SJCRH30 (cell line): ENCODE measurements around the gene MYG1. TPM values are rescaled to one million over a fixed set of nuclear protein-coding genes. Genes with fewer than 3 reads are reported as not detected.

Experiments used
- DNase-seq, 2 experiments: peaks; one replicate each; pipeline ENCODE4 v3.0.0-alpha.2; 2015 to 2020
- H3K27ac ChIP-seq: fragments of 250-450 bp; sonication (Bioruptor Pico); 2 replicates; pipeline ENCODE4 v1.5.1; 2020; ENCODE audit warnings: mild to moderate bottlenecking, moderate library complexity
- H3K27me3 ChIP-seq: fragments of 250-450 bp; sonication (Bioruptor Pico); 2 replicates; pipeline ENCODE4 v1.5.1; 2020; ENCODE audit warnings: mild to moderate bottlenecking, moderate library complexity
- H3K36me3 ChIP-seq: fragments of 250-450 bp; sonication (Bioruptor Pico); 2 replicates; pipeline ENCODE4 v1.5.1; 2020; ENCODE audit warnings: mild to moderate bottlenecking, moderate library complexity
- H3K4me1 ChIP-seq: fragments of 250-450 bp; sonication (Bioruptor Pico); 2 replicates; pipeline ENCODE4 v1.5.1; 2020; ENCODE audit warnings: mild to moderate bottlenecking, moderate library complexity
- H3K4me3 ChIP-seq: fragments of 250-450 bp; sonication (Bioruptor Pico); 2 replicates; pipeline ENCODE4 v1.5.1; 2020; ENCODE audit warnings: mild to moderate bottlenecking, moderate library complexity
- H3K9me3 ChIP-seq: fragments of 250-450 bp; sonication (Bioruptor Pico); replicated peaks from 2 replicates; pipeline ENCODE4 v1.5.1; 2020; ENCODE audit warnings: mild to moderate bottlenecking, moderate library complexity
- total RNA-seq: library from RNA; depleted of rRNA; stranded (reverse); fragments of >200 nt; shearing (Covaris generic); gene quantifications from 2 replicates; pipeline ENCODE4 v1.2.3, GENCODE V29; 2014

MYG1 gene
- total RNA-seq, 1 experiment from 2014 or later, result 35.8 TPM

- Histone ChIP-seq H3K27ac (peak overlapping the region; percentile 70), H3K36me3 (peaks cover 28% of the 10 kb centered on the region), H3K27me3 (no peaks in the 10 kb centered on the region), H3K9me3 (no peaks in the 10 kb centered on the region), H3K4me3 (peak overlapping the region; percentile 77), H3K4me1 (no peaks in the 10 kb centered on the region; the same call in 1 of the 2 replicates)
- DNase-seq, result no peak
These were observed 30.6 kb upstream of the MYG1 start for GRCh38 chr12:53268630-53269562.

- DNase-seq, result no peak
- H3K4me3 ChIP-seq, result no peak overlapping the region
- no peak overlapping the region for H3K27ac ChIP-seq
- H3K4me1 ChIP-seq, result no peaks in the 10 kb centered on the region; the same call in 1 of the 2 replicates
- H3K27me3 ChIP-seq, result no peaks in the 10 kb centered on the region
- no peaks in the 10 kb centered on the region for H3K9me3 ChIP-seq
- peaks cover 57% of the 10 kb centered on the region for H3K36me3 ChIP-seq
These were observed 25.1 kb upstream of the MYG1 start for GRCh38 chr12:53274445-53274844.

- Histone ChIP-seq H3K27ac (no peak overlapping the region), H3K9me3 (no peaks in the 10 kb centered on the region), H3K27me3 (no peaks in the 10 kb centered on the region), H3K4me3 (no peak overlapping the region), H3K36me3 (peaks cover 49% of the 10 kb centered on the region), H3K4me1 (no peaks in the 10 kb centered on the region)
- DNase-seq, result no peak
These were observed 23.0 kb upstream of the MYG1 start for GRCh38 chr12:53276511-53276910.

GRCh38 chr12:53277981-53278380, 21.5 kb upstream of the MYG1 start:
- Histone ChIP-seq H3K27ac (no peak overlapping the region), H3K4me1 (no peaks in the 10 kb centered on the region), H3K27me3 (no peaks in the 10 kb centered on the region), H3K36me3 (peaks cover 56% of the 10 kb centered on the region), H3K9me3 (no peaks in the 10 kb centered on the region), H3K4me3 (no peak overlapping the region)
- DNase-seq, result no peak

GRCh38 chr12:53279283-53279869, 20.1 kb upstream of the MYG1 start:
- H3K27ac ChIP-seq, result no peak overlapping the region
- DNase-seq, result no peak
- peaks cover 61% of the 10 kb centered on the region for H3K36me3 ChIP-seq
- H3K9me3 ChIP-seq, result no peaks in the 10 kb centered on the region
- H3K4me1 ChIP-seq, result no peaks in the 10 kb centered on the region
- H3K27me3 ChIP-seq, result no peaks in the 10 kb centered on the region
- no peak overlapping the region for H3K4me3 ChIP-seq

- Histone ChIP-seq H3K36me3 (peaks cover 61% of the 10 kb centered on the region), H3K27me3 (no peaks in the 10 kb centered on the region), H3K4me3 (no peak overlapping the region), H3K4me1 (no peaks in the 10 kb centered on the region), H3K9me3 (no peaks in the 10 kb centered on the region), H3K27ac (no peak overlapping the region)
- no peak for DNase-seq
These were observed 19.5 kb upstream of the MYG1 start for GRCh38 chr12:53279888-53280498.

- no peak overlapping the region for H3K27ac ChIP-seq
- peaks cover 59% of the 10 kb centered on the region for H3K36me3 ChIP-seq
- H3K27me3 ChIP-seq, result no peaks in the 10 kb centered on the region
- no peak for DNase-seq
- H3K4me1 ChIP-seq, result no peaks in the 10 kb centered on the region
- H3K4me3 ChIP-seq, result no peak overlapping the region
- no peaks in the 10 kb centered on the region for H3K9me3 ChIP-seq
These were observed 13.0 kb upstream of the MYG1 start for GRCh38 chr12:53286448-53286847.

GRCh38 chr12:53287741-53288216, 11.7 kb upstream of the MYG1 start:
- Histone ChIP-seq H3K4me1 (no peaks in the 10 kb centered on the region), H3K27ac (no peak overlapping the region), H3K27me3 (no peaks in the 10 kb centered on the region), H3K9me3 (no peaks in the 10 kb centered on the region), H3K36me3 (peaks cover 52% of the 10 kb centered on the region), H3K4me3 (no peak overlapping the region)
- DNase-seq, result peak; percentile 26 to 56

GRCh38 chr12:53288322-53288721, 11.2 kb upstream of the MYG1 start:
- no peak for DNase-seq
- Histone ChIP-seq H3K27me3 (no peaks in the 10 kb centered on the region), H3K27ac (no peak overlapping the region), H3K36me3 (peaks cover 50% of the 10 kb centered on the region), H3K9me3 (no peaks in the 10 kb centered on the region), H3K4me3 (no peak overlapping the region), H3K4me1 (no peaks in the 10 kb centered on the region)

GRCh38 chr12:53289891-53290290, 9.6 kb upstream of the MYG1 start:
- H3K9me3 ChIP-seq, result no peaks in the 10 kb centered on the region
- H3K4me3 ChIP-seq, result no peak overlapping the region
- peaks cover 39% of the 10 kb centered on the region for H3K36me3 ChIP-seq
- no peaks in the 10 kb centered on the region for H3K4me1 ChIP-seq
- no peaks in the 10 kb centered on the region for H3K27me3 ChIP-seq
- H3K27ac ChIP-seq, result no peak overlapping the region
- no peak for DNase-seq

- Histone ChIP-seq H3K4me1 (no peaks in the 10 kb centered on the region), H3K36me3 (peaks cover 39% of the 10 kb centered on the region), H3K27ac (no peak overlapping the region), H3K4me3 (no peak overlapping the region), H3K27me3 (no peaks in the 10 kb centered on the region), H3K9me3 (no peaks in the 10 kb centered on the region)
- no peak for DNase-seq
These were observed 8.8 kb upstream of the MYG1 start for GRCh38 chr12:53290661-53291060.

GRCh38 chr12:53292426-53292825, 7.1 kb upstream of the MYG1 start:
- Histone ChIP-seq H3K36me3 (peaks cover 40% of the 10 kb centered on the region), H3K27me3 (no peaks in the 10 kb centered on the region), H3K9me3 (no peaks in the 10 kb centered on the region), H3K27ac (no peak overlapping the region), H3K4me3 (no peak overlapping the region), H3K4me1 (no peaks in the 10 kb centered on the region)
- DNase-seq, result peak; percentile 21 to 43

GRCh38 chr12:53295070-53295890, 4.2 kb upstream of the MYG1 start, which contains the start of gene PFDN5:
TSS of gene PFDN5 (plus strand) at chr12:53295542. CDS start at chr12:53295568, 26 bp downstream.
- 0 out of 2 replicates have a peak, but pooled peaks cover 2% of the 10 kb centered on the region for H3K4me1 ChIP-seq
- H3K27me3 ChIP-seq, result no peaks in the 10 kb centered on the region
- peak; percentile 86 for DNase-seq
- H3K27ac ChIP-seq, result peak within 1 kb of the TSS; percentile 63
- H3K4me3 ChIP-seq, result peak within 1 kb of the TSS; percentile 89
- peaks cover 26% of the 10 kb centered on the region for H3K36me3 ChIP-seq
- no peaks in the 10 kb centered on the region for H3K9me3 ChIP-seq

- DNase-seq, result no peak
- H3K27ac ChIP-seq, result peak overlapping the region; percentile 63
- H3K9me3 ChIP-seq, result no peaks in the 10 kb centered on the region
- H3K4me3 ChIP-seq, result peak overlapping the region; percentile 89
- H3K36me3 ChIP-seq, result peaks cover 24% of the 10 kb centered on the region
- no peaks in the 10 kb centered on the region for H3K27me3 ChIP-seq
- H3K4me1 ChIP-seq, result 0 out of 2 replicates have a peak, but pooled peaks cover 2% of the 10 kb centered on the region
These were observed 3.6 kb upstream of the MYG1 start for GRCh38 chr12:53295891-53296219.
